ENCODE measurements around the gene ERMP1.

- TF ChIP-seq CTCF (conservative IDR thresholded peaks at IDR 0.05; ENCODE audit: low read depth, low read length) (peak; percentile 59), EZH2 (IDR thresholded peaks at IDR 0.05; ENCODE audit: low read length, unreplicated experiment) (no peak)
These were observed 36.5 kb upstream of the ERMP1 start for GRCh38 chr9:5869315-5870019.

Data from PC-3 (cell line).